ENCODE measurements around the gene PRR18. TPM values are rescaled to one million over a fixed set of nuclear protein-coding genes. Genes with fewer than 3 reads are reported as not detected.

Gene PRR18
- total RNA-seq, 1 donor from 2014 or later, result 0.60 TPM

DNA sequence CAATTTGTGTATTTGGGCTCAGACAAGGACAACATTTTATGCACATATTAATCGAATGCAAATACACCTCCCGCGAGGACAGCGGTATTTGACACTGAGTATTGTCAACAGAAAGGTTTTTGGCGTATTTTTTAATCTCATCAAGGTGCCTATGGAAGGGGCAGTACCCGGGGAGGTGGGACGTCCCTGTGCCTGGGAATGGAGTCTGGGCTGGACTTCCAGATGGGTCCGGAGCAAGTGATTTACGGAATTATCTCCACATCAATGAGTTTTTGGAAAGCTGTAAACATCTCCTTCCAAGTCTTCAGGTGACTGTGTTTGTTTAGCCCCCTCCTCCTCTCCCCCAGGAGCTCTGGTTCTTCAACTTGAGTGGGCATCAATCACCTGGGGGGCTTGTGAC lies 39.8 kb downstream of the PRR18 start:
- H3K4me1 Mint-ChIP-seq (ENCODE audit: low read depth), result peaks cover 9% of the 10 kb centered on the region
- peaks cover 43% of the 10 kb centered on the region for H3K27me3 Mint-ChIP-seq
- DNase-seq (ENCODE audit: low spot score, unreplicated experiment), result no peak
- no peak for TF ChIP-seq CTCF (IDR thresholded peaks at IDR 0.05; ENCODE audit: unreplicated experiment)
- H3K27ac Mint-ChIP-seq, result no peak overlapping the region
- no peaks in the 10 kb centered on the region for H3K9me3 Mint-ChIP-seq (ENCODE audit: low read depth)
- no peak overlapping the region for H3K4me3 Mint-ChIP-seq (ENCODE audit: low read depth)
- no peaks in the 10 kb centered on the region for H3K36me3 Mint-ChIP-seq (ENCODE audit: insufficient read depth)

DNA sequence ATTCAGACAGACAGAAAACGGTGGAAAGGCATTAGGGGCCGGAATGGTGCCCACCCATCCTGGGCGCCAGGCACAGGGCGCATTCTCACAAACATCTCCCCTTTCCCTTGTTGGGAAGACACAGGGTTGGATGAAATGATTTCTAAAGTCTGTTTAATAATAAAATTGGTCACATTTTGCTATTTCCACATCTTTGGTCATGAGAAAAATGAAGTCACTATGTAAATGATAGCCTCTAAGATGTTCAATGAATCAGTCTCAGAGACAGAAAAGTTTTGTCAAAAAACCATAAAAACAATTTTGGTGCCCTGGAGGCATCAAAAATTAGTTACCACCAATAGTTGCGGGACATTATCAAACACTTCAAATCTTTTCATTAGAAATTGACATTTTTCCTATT lies 40.7 kb downstream of the PRR18 start:
- H3K4me3 Mint-ChIP-seq (ENCODE audit: low read depth), result no peak overlapping the region
- peaks cover 9% of the 10 kb centered on the region for H3K4me1 Mint-ChIP-seq (ENCODE audit: low read depth)
- no peak overlapping the region for H3K27ac Mint-ChIP-seq
- peaks cover 43% of the 10 kb centered on the region for H3K27me3 Mint-ChIP-seq
- no peaks in the 10 kb centered on the region for H3K36me3 Mint-ChIP-seq (ENCODE audit: insufficient read depth)
- no peak for DNase-seq (ENCODE audit: low spot score, unreplicated experiment)
- H3K9me3 Mint-ChIP-seq (ENCODE audit: low read depth), result no peaks in the 10 kb centered on the region
- TF ChIP-seq CTCF (IDR thresholded peaks at IDR 0.05; ENCODE audit: unreplicated experiment), result no peak

DNA sequence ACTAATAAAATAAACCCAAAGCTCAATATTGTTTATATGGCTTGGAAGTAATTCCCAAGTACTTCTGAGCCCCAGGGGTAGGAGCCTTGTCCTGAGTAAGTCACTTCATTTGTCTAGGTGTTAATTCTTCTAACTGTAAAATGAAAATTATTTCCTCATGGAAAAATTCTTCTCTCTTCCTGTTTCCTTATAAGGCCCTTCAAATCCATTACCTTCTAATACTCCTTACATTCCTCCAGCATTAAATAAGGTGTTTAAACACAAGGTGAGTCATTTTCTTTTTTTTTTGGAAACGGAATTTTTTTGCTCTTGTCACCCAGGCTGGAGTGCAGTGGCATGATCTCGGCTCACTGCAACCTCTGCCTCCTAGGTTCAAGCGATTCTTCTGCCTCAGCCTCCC lies 41.9 kb downstream of the PRR18 start:
- Mint-ChIP-seq H3K27ac (no peak overlapping the region), H3K4me1 (ENCODE audit: low read depth) (peaks cover 9% of the 10 kb centered on the region), H3K27me3 (peaks cover 43% of the 10 kb centered on the region), H3K36me3 (ENCODE audit: insufficient read depth) (no peaks in the 10 kb centered on the region), H3K4me3 (ENCODE audit: low read depth) (no peak overlapping the region), H3K9me3 (ENCODE audit: low read depth) (no peaks in the 10 kb centered on the region)
- no peak for DNase-seq (ENCODE audit: low spot score, unreplicated experiment)
- TF ChIP-seq CTCF (IDR thresholded peaks at IDR 0.05; ENCODE audit: unreplicated experiment), result no peak

- Mint-ChIP-seq H3K9me3 (ENCODE audit: low read depth) (no peaks in the 10 kb centered on the region), H3K4me1 (ENCODE audit: low read depth) (peaks cover under 1% of the 10 kb centered on the region), H3K27ac (no peak overlapping the region), H3K36me3 (ENCODE audit: insufficient read depth) (no peaks in the 10 kb centered on the region), H3K4me3 (ENCODE audit: low read depth) (no peak overlapping the region), H3K27me3 (peaks cover 36% of the 10 kb centered on the region)
- DNase-seq (ENCODE audit: low spot score, unreplicated experiment), result no peak
- no peak for TF ChIP-seq CTCF (IDR thresholded peaks at IDR 0.05; ENCODE audit: unreplicated experiment)
These were observed 45.3 kb downstream of the PRR18 start for GRCh38 chr6:166262743-166263515.

- no peaks in the 10 kb centered on the region for H3K9me3 Mint-ChIP-seq (ENCODE audit: low read depth)
- H3K27me3 Mint-ChIP-seq, result peaks cover 47% of the 10 kb centered on the region
- H3K4me3 Mint-ChIP-seq (ENCODE audit: low read depth), result no peak overlapping the region
- DNase-seq (ENCODE audit: low spot score, unreplicated experiment), result no peak
- TF ChIP-seq CTCF (IDR thresholded peaks at IDR 0.05; ENCODE audit: unreplicated experiment), result no peak
- no peak overlapping the region for H3K27ac Mint-ChIP-seq
- H3K4me1 Mint-ChIP-seq (ENCODE audit: low read depth), result no peaks in the 10 kb centered on the region
- H3K36me3 Mint-ChIP-seq (ENCODE audit: insufficient read depth), result no peaks in the 10 kb centered on the region
These were observed 48.8 kb downstream of the PRR18 start for GRCh38 chr6:166259296-166259977.
